Neural progenitor cell (in vitro differentiated cells): ENCODE results near the gene ULK3. TPM values are rescaled to one million over a fixed set of nuclear protein-coding genes. Genes with fewer than 3 reads are reported as not detected.
A peak's percentile ranks its signal among the peaks of the same experiment; 100 is the strongest.

Experiments
- DNase-seq: peaks from one replicate; pipeline ENCODE4 v3.0.0-alpha.2; 2016; ENCODE audit warnings: low spot score
- H2AFZ ChIP-seq: fragments of 200-600 bp; sonication (generic); replicated peaks from 2 replicates; pipeline ENCODE4 v1.6.1; 2016; ENCODE audit warnings: antibody characterized with exemption
- H3F3A ChIP-seq: fragments of 200-600 bp; sonication (generic); 2 replicates; pipeline ENCODE4 v1.6.1; 2016; ENCODE audit warnings: antibody characterized with exemption, low read depth
- H3K27ac ChIP-seq: fragments of 200-600 bp; sonication (generic); 2 replicates; pipeline ENCODE4 v1.5.1; 2016; ENCODE audit warnings: mild to moderate bottlenecking
- H3K27me3 ChIP-seq: fragments of 200-600 bp; sonication (generic); 2 replicates; pipeline ENCODE4 v1.6.1; 2016; ENCODE audit warnings: mild to moderate bottlenecking, moderate library complexity
- H3K36me3 ChIP-seq: fragments of 200-600 bp; sonication (generic); 2 replicates; pipeline ENCODE4 v1.5.1; 2016
- H3K4me1 ChIP-seq: fragments of 200-600 bp; sonication (generic); 2 replicates; pipeline ENCODE4 v1.6.1; 2016; ENCODE audit warnings: mixed run types
- H3K4me2 ChIP-seq: fragments of 200-600 bp; sonication (generic); 2 replicates; pipeline ENCODE4 v1.6.1; 2016
- H3K4me3 ChIP-seq: fragments of 200-600 bp; sonication (generic); 2 replicates; pipeline ENCODE4 v1.5.1; 2016
- H3K79me2 ChIP-seq: fragments of 200-600 bp; sonication (generic); 2 replicates; pipeline ENCODE4 v1.6.1; 2016; ENCODE audit warnings: low read depth
- H3K9ac ChIP-seq: fragments of 200-600 bp; sonication (generic); 2 replicates; pipeline ENCODE4 v1.6.1; 2016
- H3K9me3 ChIP-seq: fragments of 200-600 bp; sonication (generic); 2 replicates; pipeline ENCODE4 v1.5.1; 2016; ENCODE audit warnings: low read depth
- H4K20me1 ChIP-seq: fragments of 200-600 bp; sonication (generic); 2 replicates; pipeline ENCODE4 v1.6.1; 2016; ENCODE audit warnings: low read depth
- H3K27ac Mint-ChIP-seq: 3 replicates; pipeline ENCODE4 v1.8.0; 2021; ENCODE audit warnings: mixed read lengths
- H3K27me3 Mint-ChIP-seq: 2 replicates; pipeline ENCODE4 v1.8.0; 2022; ENCODE audit warnings: low read depth, mild to moderate bottlenecking, inconsistent platforms, moderate library complexity, mixed read lengths; ENCODE audit not compliant: insufficient read depth
- H3K36me3 Mint-ChIP-seq: 3 replicates; pipeline ENCODE4 v1.8.0; 2021; ENCODE audit warnings: mixed read lengths
- H3K4me1 Mint-ChIP-seq: 3 replicates; pipeline ENCODE4 v1.8.0; 2021; ENCODE audit warnings: mixed read lengths
- H3K4me3 Mint-ChIP-seq: 3 replicates; pipeline ENCODE4 v1.8.0; 2021; ENCODE audit warnings: mild to moderate bottlenecking, moderate library complexity, mixed read lengths
- H3K9me3 Mint-ChIP-seq: 3 replicates; pipeline ENCODE4 v1.8.0; 2020; ENCODE audit warnings: mixed read lengths
- EZH2 ChIP-seq: fragments of 200-600 bp; sonication (generic); IDR thresholded peaks from 2 replicates; pipeline ENCODE4 v1.6.1; 2017; ENCODE audit warnings: antibody characterized with exemption, mild to moderate bottlenecking, moderate library complexity
- EZH2phosphoT487 ChIP-seq: fragments of 200-600 bp; sonication (generic); IDR thresholded peaks from 2 replicates; pipeline ENCODE4 v1.6.1; 2017; ENCODE audit warnings: antibody characterized with exemption
- total RNA-seq: library from RNA; depleted of rRNA; stranded (reverse); fragments of >200 nt; gene quantifications from 2 replicates; pipeline ENCODE4 v1.2.3, GENCODE V29; 2015; ENCODE audit warnings: low replicate concordance
- TF ChIP-seq, protein P1 (sequence below): fragments of 200-600 bp; sonication (generic); IDR thresholded peaks from 2 replicates; pipeline ENCODE4 v1.5.1; 2017; ENCODE audit warnings: antibody characterized with exemption, mild to moderate bottlenecking

ULK3 gene
- total RNA-seq, 1 donor from 2014 or later = 22.7 TPM

DNA sequence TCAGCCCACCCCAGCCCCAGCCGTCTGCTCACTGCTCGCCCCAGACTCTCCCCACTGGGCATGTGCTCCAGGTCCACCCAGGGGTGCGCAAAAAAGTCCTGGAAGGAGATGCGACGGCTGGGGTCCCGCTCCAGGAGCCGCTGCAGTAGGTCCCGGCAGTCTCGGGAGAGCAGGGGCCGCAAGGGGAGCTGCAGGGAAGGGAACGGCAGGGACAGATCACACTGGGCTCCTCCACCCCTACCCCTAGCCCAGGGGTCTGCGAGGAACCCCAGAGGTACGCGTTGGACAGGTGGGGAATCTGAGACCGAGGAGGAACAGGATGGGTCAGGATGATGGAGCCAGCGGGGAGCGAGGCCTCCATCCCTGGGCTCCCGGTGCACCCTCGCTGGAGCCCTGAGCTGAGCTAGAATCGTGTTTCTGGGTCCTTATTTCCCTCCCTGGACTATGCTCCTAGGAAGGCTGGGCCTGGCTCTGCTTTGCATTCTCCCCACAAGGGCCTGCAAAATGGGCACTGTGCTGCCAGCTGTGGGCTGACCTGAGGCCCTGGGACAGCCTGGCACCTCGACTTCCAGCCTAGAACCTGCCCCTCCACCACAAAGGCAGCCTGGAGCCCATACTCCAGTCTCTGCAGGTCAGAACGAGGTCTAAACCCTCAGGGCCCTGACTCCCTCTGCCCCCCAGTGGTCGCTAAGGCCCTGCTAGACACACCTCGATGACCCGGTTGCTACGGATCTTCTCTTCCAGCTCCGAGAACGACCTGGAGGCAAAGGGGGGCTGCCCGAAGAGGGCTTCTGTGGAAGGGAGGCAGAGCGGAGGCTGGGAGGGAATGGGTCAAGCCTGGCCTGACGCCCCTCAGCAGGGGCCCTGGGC is 3.2 kb downstream of the ULK3 start:
- H2AFZ ChIP-seq = no peak overlapping the region
- H3K27me3 ChIP-seq = no peaks in the 10 kb centered on the region
- peaks cover 35% of the 10 kb centered on the region for H3K4me1 Mint-ChIP-seq
- peaks cover 6% of the 10 kb centered on the region for H3K36me3 Mint-ChIP-seq
- H4K20me1 ChIP-seq = peaks cover 22% of the 10 kb centered on the region
- H3K4me3 ChIP-seq = no peak overlapping the region
- peaks cover 7% of the 10 kb centered on the region for H3K27me3 Mint-ChIP-seq
- H3K9ac ChIP-seq = no peak overlapping the region
- no peaks in the 10 kb centered on the region for H3K9me3 Mint-ChIP-seq
- no peak overlapping the region for H3K27ac ChIP-seq
- no peaks in the 10 kb centered on the region for H3K79me2 ChIP-seq
- H3K4me2 ChIP-seq = no peak overlapping the region
- H3K4me1 ChIP-seq = peaks cover 16% of the 10 kb centered on the region
- H3F3A ChIP-seq = peaks cover 22% of the 10 kb centered on the region
- no peaks in the 10 kb centered on the region for H3K36me3 ChIP-seq
- DNase-seq = no peak
- no peaks in the 10 kb centered on the region for H3K9me3 ChIP-seq
- TF ChIP-seq EZH2phosphoT487 = no peak
- no peak for TF ChIP-seq EZH2
- TF ChIP-seq, protein P1, sequence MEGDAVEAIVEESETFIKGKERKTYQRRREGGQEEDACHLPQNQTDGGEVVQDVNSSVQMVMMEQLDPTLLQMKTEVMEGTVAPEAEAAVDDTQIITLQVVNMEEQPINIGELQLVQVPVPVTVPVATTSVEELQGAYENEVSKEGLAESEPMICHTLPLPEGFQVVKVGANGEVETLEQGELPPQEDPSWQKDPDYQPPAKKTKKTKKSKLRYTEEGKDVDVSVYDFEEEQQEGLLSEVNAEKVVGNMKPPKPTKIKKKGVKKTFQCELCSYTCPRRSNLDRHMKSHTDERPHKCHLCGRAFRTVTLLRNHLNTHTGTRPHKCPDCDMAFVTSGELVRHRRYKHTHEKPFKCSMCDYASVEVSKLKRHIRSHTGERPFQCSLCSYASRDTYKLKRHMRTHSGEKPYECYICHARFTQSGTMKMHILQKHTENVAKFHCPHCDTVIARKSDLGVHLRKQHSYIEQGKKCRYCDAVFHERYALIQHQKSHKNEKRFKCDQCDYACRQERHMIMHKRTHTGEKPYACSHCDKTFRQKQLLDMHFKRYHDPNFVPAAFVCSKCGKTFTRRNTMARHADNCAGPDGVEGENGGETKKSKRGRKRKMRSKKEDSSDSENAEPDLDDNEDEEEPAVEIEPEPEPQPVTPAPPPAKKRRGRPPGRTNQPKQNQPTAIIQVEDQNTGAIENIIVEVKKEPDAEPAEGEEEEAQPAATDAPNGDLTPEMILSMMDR = peak; percentile 24
- H3K27ac Mint-ChIP-seq = no peak overlapping the region
- no peak overlapping the region for H3K4me3 Mint-ChIP-seq

DNA sequence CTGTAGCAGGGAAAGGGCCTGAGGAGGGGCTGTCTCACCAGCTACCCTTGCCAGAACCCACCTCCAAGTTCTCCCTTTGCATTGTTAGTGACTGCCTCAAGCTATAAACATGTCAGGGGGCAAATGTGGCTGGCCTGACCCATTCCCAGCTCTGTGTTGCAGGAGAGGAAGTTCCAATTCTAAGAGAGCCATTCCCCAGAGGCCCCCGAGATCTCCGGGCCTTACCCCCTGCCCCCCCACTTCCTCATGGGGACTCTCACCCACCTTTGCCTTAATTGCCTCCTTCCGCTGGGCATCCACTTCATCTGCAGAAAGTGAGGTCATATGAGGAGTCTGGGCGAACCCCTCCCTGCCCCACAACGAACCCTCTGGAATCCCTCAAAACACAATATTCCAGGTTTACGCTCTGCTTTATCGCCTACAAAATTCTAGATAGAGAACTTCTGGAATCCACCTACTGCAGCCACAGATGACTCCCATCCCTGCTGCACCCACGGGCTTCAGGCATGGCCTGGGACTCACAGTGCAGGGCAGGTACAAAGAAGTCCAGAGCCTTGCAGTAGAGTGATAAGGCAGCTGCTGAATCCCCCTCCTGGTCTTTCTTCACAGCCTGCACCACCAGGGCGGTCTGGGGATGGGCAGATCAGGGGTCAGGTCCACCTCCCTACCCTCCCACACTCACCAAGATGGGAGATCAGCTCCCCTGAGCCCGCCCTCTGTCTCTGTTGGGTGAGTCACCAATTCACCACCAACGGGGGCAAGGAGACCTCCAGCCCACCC is 4.0 kb downstream of the ULK3 start:
- Histone ChIP-seq H3K4me1 (peaks cover 8% of the 10 kb centered on the region), H3F3A (peaks cover 14% of the 10 kb centered on the region), H3K27me3 (no peaks in the 10 kb centered on the region), H3K27ac (no peak overlapping the region), H3K79me2 (no peaks in the 10 kb centered on the region), H2AFZ (no peak overlapping the region), H3K9ac (no peak overlapping the region), H3K4me2 (no peak overlapping the region), H3K9me3 (no peaks in the 10 kb centered on the region), H3K36me3 (no peaks in the 10 kb centered on the region), H3K4me3 (no peak overlapping the region), H4K20me1 (peaks cover 22% of the 10 kb centered on the region)
- no peak overlapping the region for H3K27ac Mint-ChIP-seq
- no peaks in the 10 kb centered on the region for H3K9me3 Mint-ChIP-seq
- no peak overlapping the region for H3K4me3 Mint-ChIP-seq
- peaks cover 5% of the 10 kb centered on the region for H3K27me3 Mint-ChIP-seq
- TF ChIP-seq, protein P1 = no peak
- no peak for TF ChIP-seq EZH2
- no peak for TF ChIP-seq EZH2phosphoT487
- H3K4me1 Mint-ChIP-seq = peaks cover 28% of the 10 kb centered on the region
- no peak for DNase-seq
- H3K36me3 Mint-ChIP-seq = peaks cover 6% of the 10 kb centered on the region

- Histone ChIP-seq H3K4me2 (no peak overlapping the region), H3K36me3 (no peaks in the 10 kb centered on the region), H3K27ac (no peak overlapping the region), H3K9ac (no peak overlapping the region), H3K27me3 (no peaks in the 10 kb centered on the region), H3F3A (peaks cover 6% of the 10 kb centered on the region), H3K9me3 (no peaks in the 10 kb centered on the region), H3K79me2 (no peaks in the 10 kb centered on the region), H3K4me3 (no peak overlapping the region), H2AFZ (no peak overlapping the region), H3K4me1 (no peaks in the 10 kb centered on the region), H4K20me1 (peaks cover 22% of the 10 kb centered on the region)
- no peak for DNase-seq
- H3K36me3 Mint-ChIP-seq = peaks cover 4% of the 10 kb centered on the region
- H3K9me3 Mint-ChIP-seq = no peaks in the 10 kb centered on the region
- H3K4me1 Mint-ChIP-seq = peaks cover 22% of the 10 kb centered on the region
- TF ChIP-seq, protein P1 = no peak
- TF ChIP-seq EZH2phosphoT487 (no peak), EZH2 (no peak)
- H3K27me3 Mint-ChIP-seq = peaks cover 6% of the 10 kb centered on the region
- no peak overlapping the region for H3K4me3 Mint-ChIP-seq
- no peak overlapping the region for H3K27ac Mint-ChIP-seq
Measured at GRCh38 chr15:74838137-74838516, 4.8 kb downstream of the ULK3 start.
